HG02642 (cell line): ENCODE measurements around the gene ACOT7.
"Not testable (repeated sequence)": the region's sequence is repeated elsewhere in the genome, so short reads cannot be mapped to it uniquely, and the experiment has no call there.

Experiments used
- ATAC-seq: cut with Tn5 transposase; IDR thresholded peaks from one replicate; pipeline ENCODE4 v1.9.1; 2021; ENCODE audit warnings: mild to moderate bottlenecking; ENCODE audit not compliant: unreplicated experiment, poor library complexity

Gene ACOT7

GRCh38 chr1:6401673-6402072 lies 8.1 kb upstream of the ACOT7 start:
- no peak for ATAC-seq

GRCh38 chr1:6399294-6399693 lies 5.7 kb upstream of the ACOT7 start:
- ATAC-seq = no peak

GRCh38 chr1:6397844-6398441 lies 4.4 kb upstream of the ACOT7 start:
- no peak for ATAC-seq

- no peak for ATAC-seq
These were observed 3.4 kb upstream of the ACOT7 start for GRCh38 chr1:6396998-6397397.

GRCh38 chr1:6395781-6396244 lies 2.2 kb upstream of the ACOT7 start:
- ATAC-seq = not testable (repeated sequence)

GRCh38 chr1:6395130-6395529 lies 1.6 kb upstream of the ACOT7 start:
- not testable (repeated sequence) for ATAC-seq

GRCh38 chr1:6392809-6393399 lies 663 bp downstream of the ACOT7 start:
- ATAC-seq = peak; percentile 28

GRCh38 chr1:6391951-6392808 lies 1.4 kb downstream of the ACOT7 start:
- ATAC-seq = no peak

- no peak for ATAC-seq
These were observed 3.6 kb downstream of the ACOT7 start for GRCh38 chr1:6389971-6390370.

GRCh38 chr1:6386371-6386949 lies 7.1 kb downstream of the ACOT7 start:
- no peak for ATAC-seq

- no peak for ATAC-seq
These were observed 7.9 kb downstream of the ACOT7 start for GRCh38 chr1:6385488-6386191.

GRCh38 chr1:6384962-6385361 lies 8.6 kb downstream of the ACOT7 start:
- no peak for ATAC-seq

- no peak for ATAC-seq
These were observed 9.4 kb downstream of the ACOT7 start for GRCh38 chr1:6384135-6384534.

GRCh38 chr1:6380037-6380436 lies 13.5 kb downstream of the ACOT7 start:
- no peak for ATAC-seq

- ATAC-seq = no peak
These were observed 15.3 kb downstream of the ACOT7 start for GRCh38 chr1:6378096-6378746.

- no peak for ATAC-seq
These were observed 19.4 kb downstream of the ACOT7 start for GRCh38 chr1:6373961-6374720.

GRCh38 chr1:6372236-6372635 lies 21.3 kb downstream of the ACOT7 start:
- ATAC-seq = not testable (repeated sequence)

- ATAC-seq = no peak
These were observed 23.6 kb downstream of the ACOT7 start for GRCh38 chr1:6370006-6370405.

- ATAC-seq = no peak
These were observed 26.1 kb downstream of the ACOT7 start for GRCh38 chr1:6367381-6368012.
